ENCODE measurements around the gene TERB2. TPM values are rescaled to one million over a fixed set of nuclear protein-coding genes. Genes with fewer than 3 reads are reported as not detected.

TERB2 gene
- total and polyA plus RNA-seq, 11 donors = not detected

- intact Hi-C loops (cut with DNase I) = loop anchor here in 2 of 10 donors (5.0 to 10.0 kb wide), 2 partner anchors 52 to 174 kb away; no protein-coding TSS in a partner anchor
- WGBS, 4 donors = 58 to 78% (median 73%) methylated on average over 5 of the region's 5 CpGs
- no peak for DNase-seq
Observed at GRCh38 chr15:45026651-45027190, 70.2 kb downstream of the TERB2 start.

GRCh38 chr15:45027220-45027619, 70.7 kb downstream of the TERB2 start:
- intact Hi-C loops (cut with DNase I) = loop anchor here in 2 of 10 donors (5.0 to 10.0 kb wide), 2 partner anchors 52 to 175 kb away; no protein-coding TSS in a partner anchor
- ATAC-seq = no peak
- TF ChIP-seq CTCF (IDR thresholded peaks at IDR 0.05) (no peak), POLR2A (IDR thresholded peaks at IDR 0.05) (no peak)
- peaks cover 0 to 22% (median 12%) of the 10 kb centered on the region in 12 donors for H3K4me1 ChIP-seq
- H3K27me3 ChIP-seq = no peaks in the 10 kb centered on the region
- no peaks in the 10 kb centered on the region for H3K9me3 ChIP-seq
- H3K36me3 ChIP-seq = peaks cover 0 to 7% (median 0%) of the 10 kb centered on the region in 9 donors
- H3K27ac ChIP-seq = no peak overlapping the region
- DNase-seq = no peak
- H3K4me3 ChIP-seq = no peak overlapping the region
- WGBS, 4 donors = 58 to 67% (median 63%) methylated on average over 4 of the region's 4 CpGs

More at GRCh38 chr15:45026651-45027190, 70.2 kb downstream of the TERB2 start:
- TF ChIP-seq POLR2A (IDR thresholded peaks at IDR 0.05) (no peak), CTCF (IDR thresholded peaks at IDR 0.05) (no peak)
- H3K27ac ChIP-seq = no peak overlapping the region
- H3K9me3 ChIP-seq = no peaks in the 10 kb centered on the region
- ATAC-seq = no peak
- no peaks in the 10 kb centered on the region for H3K27me3 ChIP-seq
- peaks cover 0 to 24% (median 12%) of the 10 kb centered on the region in 12 donors for H3K4me1 ChIP-seq
- no peak overlapping the region for H3K4me3 ChIP-seq
- H3K36me3 ChIP-seq = peaks cover 0 to 7% (median 0%) of the 10 kb centered on the region in 9 donors

Other genes with a start within 250 kb of the TERB2 start
- 1 to 10 TPM in 7 of 9 donors, under 1 TPM in 1, not detected in 1; 0.49 to 4.2 (median 2.6) TPM for gene PATL2, start 245.4 kb upstream of the TERB2 start, total RNA-seq
- 1 to 10 TPM in 1 of 2 donors, under 1 TPM in 1; 0.44 to 3.3 TPM for gene PATL2, start 245.4 kb upstream of the TERB2 start, polyA plus RNA-seq
- 1,000 to 10,000 TPM; 1,033 to 5,448 (median 1,200) TPM for gene B2M, start 245.2 kb upstream of the TERB2 start, total RNA-seq
- gene B2M, start 245.2 kb upstream of the TERB2 start, polyA plus RNA-seq = 1,000 to 10,000 TPM in 1 of 2 donors, 100 to 1,000 TPM in 1; 808 to 1,959 TPM
- 100 to 1,000 TPM in 1 of 9 donors, 10 to 100 TPM in 8; 32.6 to 122 (median 60.7) TPM for gene TRIM69, start 220.2 kb upstream of the TERB2 start, total RNA-seq
- gene TRIM69, start 220.2 kb upstream of the TERB2 start, polyA plus RNA-seq = 10 to 100 TPM; 39.1 to 53.9 TPM
- gene SORD, start 66.5 kb downstream of the TERB2 start, total RNA-seq = 10 to 100 TPM in 5 of 9 donors, 1 to 10 TPM in 4; 5.7 to 16.7 (median 11.0) TPM
- 1 to 10 TPM; 3.4 to 6.4 TPM for gene SORD, start 66.5 kb downstream of the TERB2 start, polyA plus RNA-seq
- gene DUOX2, start 157.5 kb downstream of the TERB2 start, total RNA-seq = 1 to 10 TPM in 1 of 9 donors, under 1 TPM in 8; 0.02 to 1.4 (median 0.11) TPM
- under 1 TPM; 0.03 to 0.53 TPM for gene DUOX2, start 157.5 kb downstream of the TERB2 start, polyA plus RNA-seq
- not detected for gene DUOXA2, start 157.6 kb downstream of the TERB2 start, total RNA-seq
- gene DUOXA2, start 157.6 kb downstream of the TERB2 start, polyA plus RNA-seq = under 1 TPM in 1 of 2 donors, not detected in 1; 0.03 TPM
- 1 to 10 TPM in 1 of 9 donors, under 1 TPM in 5, not detected in 3; 0.21 to 1.3 (median 0.31) TPM for gene DUOXA1, start 173.2 kb downstream of the TERB2 start, total RNA-seq
- gene DUOXA1, start 173.2 kb downstream of the TERB2 start, polyA plus RNA-seq = under 1 TPM; 0.11 to 0.53 TPM
- 1 to 10 TPM in 1 of 9 donors, under 1 TPM in 8; 0.19 to 1.6 (median 0.52) TPM for gene DUOX1, start 173.3 kb downstream of the TERB2 start, total RNA-seq
- under 1 TPM; 0.11 to 0.95 TPM for gene DUOX1, start 173.3 kb downstream of the TERB2 start, polyA plus RNA-seq
- 1 to 10 TPM; 2.4 to 7.9 (median 3.9) TPM for gene SHF, start 231.3 kb downstream of the TERB2 start, total RNA-seq
- 1 to 10 TPM; 1.9 to 4.6 TPM for gene SHF, start 231.3 kb downstream of the TERB2 start, polyA plus RNA-seq

All from heart left ventricle (tissue), 16 donors.